Hepatocyte (in vitro differentiated cells): ENCODE data around the gene COP1. TPM values are rescaled to one million over a fixed set of nuclear protein-coding genes. Genes with fewer than 3 reads are reported as not detected.

Experiments used
- DNase-seq: peaks from one replicate; pipeline ENCODE4 v3.0.0-alpha.2; 2016; ENCODE audit warnings: low spot score
- H2AFZ ChIP-seq: fragments of 200-600 bp; sonication (generic); 2 replicates; pipeline ENCODE4 v1.6.0; 2016; ENCODE audit warnings: antibody characterized with exemption, mild to moderate bottlenecking
- H3K27ac ChIP-seq: fragments of 200-600 bp; sonication (generic); 2 replicates; pipeline ENCODE4 v1.5.1; 2016; ENCODE audit warnings: mild to moderate bottlenecking
- H3K27me3 ChIP-seq: fragments of 200-600 bp; sonication (generic); 2 replicates; pipeline ENCODE4 v1.6.1; 2016
- H3K36me3 ChIP-seq: fragments of 200-600 bp; sonication (generic); replicated peaks from 2 replicates; pipeline ENCODE4 v1.5.1; 2016; ENCODE audit warnings: low read depth; ENCODE audit not compliant: insufficient read depth
- H3K4me1 ChIP-seq: fragments of 200-600 bp; sonication (generic); 2 replicates; pipeline ENCODE4 v1.5.1; 2016; ENCODE audit warnings: mild to moderate bottlenecking, moderate library complexity; ENCODE audit not compliant: insufficient read depth
- H3K4me2 ChIP-seq: fragments of 200-600 bp; sonication (generic); 2 replicates; pipeline ENCODE4 v1.6.0; 2016
- H3K4me3 ChIP-seq: fragments of 200-600 bp; sonication (generic); 2 replicates; pipeline ENCODE4 v1.5.1; 2016; ENCODE audit warnings: mild to moderate bottlenecking
- H3K79me2 ChIP-seq: fragments of 200-600 bp; sonication (generic); 2 replicates; pipeline ENCODE4 v1.6.0; 2017; ENCODE audit warnings: mild to moderate bottlenecking
- H3K9me2 ChIP-seq: fragments of 200-600 bp; sonication (generic); replicated peaks from 2 replicates; pipeline ENCODE4 v1.6.0; 2017; ENCODE audit warnings: mild to moderate bottlenecking; ENCODE audit not compliant: insufficient read depth
- H3K9me3 ChIP-seq: fragments of 200-600 bp; sonication (generic); 2 replicates; pipeline ENCODE4 v1.5.1; 2016; ENCODE audit warnings: low read depth, mild to moderate bottlenecking
- H4K20me1 ChIP-seq: fragments of 200-600 bp; sonication (generic); 2 replicates; pipeline ENCODE4 v1.6.0; 2016; ENCODE audit warnings: mild to moderate bottlenecking; ENCODE audit not compliant: insufficient read depth, poor library complexity, severe bottlenecking
- EZH2 ChIP-seq: fragments of 200-600 bp; sonication (generic); IDR thresholded peaks from 2 replicates; pipeline ENCODE4 v1.6.1; 2016; ENCODE audit warnings: antibody characterized with exemption, mild to moderate bottlenecking, borderline replicate concordance
- EZH2phosphoT487 ChIP-seq: fragments of 200-600 bp; sonication (generic); IDR thresholded peaks from one replicate; pipeline ENCODE4 v1.6.1; 2018; ENCODE audit warnings: antibody characterized with exemption, mild to moderate bottlenecking, low read depth, moderate library complexity; ENCODE audit not compliant: unreplicated experiment, severe bottlenecking
- WGBS: methylation state at CpG from one replicate; pipeline ENCODE4 v1.1.6; 2016; ENCODE audit warnings: low lambda C conversion rate; ENCODE audit errors: missing lambda C conversion rate; 5-methylcytosine and 5-hydroxymethylcytosine counted together
- polyA plus RNA-seq: library from polyadenylated mRNA; unstranded; fragments of >200 nt; fragmentation: Nextera tagmentation; extraction: Ambion mirVana; gene quantifications from 2 replicates; pipeline ENCODE4 v1.2.1, GENCODE V29; 2016
- total RNA-seq: library from RNA; depleted of rRNA; stranded (reverse); fragments of >200 nt; gene quantifications from 2 replicates; pipeline ENCODE4 v1.2.3, GENCODE V29; 2014
- TF ChIP-seq, protein P1 (sequence below): fragments of 200-600 bp; sonication (generic); IDR thresholded peaks from 2 replicates; pipeline ENCODE4 v1.5.1; 2016; ENCODE audit warnings: antibody characterized with exemption, mild to moderate bottlenecking; ENCODE audit not compliant: poor library complexity

Gene COP1
- total and polyA plus RNA-seq, 2 experiments from 2014 or later: 63.0 to 65.9 TPM

DNA sequence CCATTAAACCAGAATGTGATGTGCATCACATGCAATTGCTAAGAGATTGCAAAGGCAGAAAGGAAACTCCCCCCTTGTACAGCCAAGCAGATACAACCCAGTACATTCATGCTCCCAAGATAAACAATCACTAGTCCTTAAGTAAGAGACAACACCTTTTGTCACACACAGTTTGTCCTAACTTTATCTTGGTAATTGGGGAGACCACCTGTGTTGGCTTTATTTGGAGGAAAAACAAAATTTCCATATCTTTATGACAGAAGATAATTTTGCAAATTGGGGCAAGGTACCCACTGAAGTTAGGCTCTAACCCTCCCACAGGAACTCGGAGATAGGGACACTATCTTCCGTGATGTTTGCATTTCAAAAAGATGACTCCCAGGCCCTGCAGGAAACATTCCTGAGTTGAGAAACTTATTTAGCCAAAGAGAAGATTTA is 288.7 kb downstream of the COP1 start:
- peaks cover 6% of the 10 kb centered on the region for H3K4me1 ChIP-seq
- TF ChIP-seq, protein P1, sequence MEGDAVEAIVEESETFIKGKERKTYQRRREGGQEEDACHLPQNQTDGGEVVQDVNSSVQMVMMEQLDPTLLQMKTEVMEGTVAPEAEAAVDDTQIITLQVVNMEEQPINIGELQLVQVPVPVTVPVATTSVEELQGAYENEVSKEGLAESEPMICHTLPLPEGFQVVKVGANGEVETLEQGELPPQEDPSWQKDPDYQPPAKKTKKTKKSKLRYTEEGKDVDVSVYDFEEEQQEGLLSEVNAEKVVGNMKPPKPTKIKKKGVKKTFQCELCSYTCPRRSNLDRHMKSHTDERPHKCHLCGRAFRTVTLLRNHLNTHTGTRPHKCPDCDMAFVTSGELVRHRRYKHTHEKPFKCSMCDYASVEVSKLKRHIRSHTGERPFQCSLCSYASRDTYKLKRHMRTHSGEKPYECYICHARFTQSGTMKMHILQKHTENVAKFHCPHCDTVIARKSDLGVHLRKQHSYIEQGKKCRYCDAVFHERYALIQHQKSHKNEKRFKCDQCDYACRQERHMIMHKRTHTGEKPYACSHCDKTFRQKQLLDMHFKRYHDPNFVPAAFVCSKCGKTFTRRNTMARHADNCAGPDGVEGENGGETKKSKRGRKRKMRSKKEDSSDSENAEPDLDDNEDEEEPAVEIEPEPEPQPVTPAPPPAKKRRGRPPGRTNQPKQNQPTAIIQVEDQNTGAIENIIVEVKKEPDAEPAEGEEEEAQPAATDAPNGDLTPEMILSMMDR: no peak
- TF ChIP-seq EZH2 (no peak), EZH2phosphoT487 (no peak)
- H3K27ac ChIP-seq: no peak overlapping the region
- WGBS: 53% methylated on average over 2 of the region's 2 CpGs
- no peaks in the 10 kb centered on the region for H3K27me3 ChIP-seq
- H3K36me3 ChIP-seq: no peaks in the 10 kb centered on the region
- no peak overlapping the region for H3K4me2 ChIP-seq
- H3K4me3 ChIP-seq: no peak overlapping the region
- no peaks in the 10 kb centered on the region for H3K79me2 ChIP-seq
- no peaks in the 10 kb centered on the region for H3K9me3 ChIP-seq
- DNase-seq: no peak
- H3K9me2 ChIP-seq: no peaks in the 10 kb centered on the region
- H4K20me1 ChIP-seq: no peaks in the 10 kb centered on the region
- no peak overlapping the region for H2AFZ ChIP-seq

DNA sequence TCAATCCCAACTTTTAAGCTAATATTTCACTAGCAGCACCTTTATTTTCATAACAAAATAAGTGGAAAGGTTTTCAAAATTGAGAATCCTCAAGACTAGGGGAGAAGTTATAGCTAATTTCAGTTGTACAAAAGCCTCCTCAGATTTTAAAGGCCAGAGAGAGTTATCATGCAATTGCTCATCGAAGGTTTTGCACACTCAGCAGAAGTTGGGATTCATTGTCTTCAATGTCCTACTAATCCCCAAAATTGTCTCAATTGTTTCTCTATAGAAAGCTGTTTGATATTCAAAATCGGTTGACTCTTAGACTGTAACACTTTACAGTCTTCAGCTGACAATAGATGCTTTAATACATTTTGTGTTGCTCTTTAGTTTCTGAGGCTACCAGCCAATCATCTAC is 293.0 kb downstream of the COP1 start:
- Histone ChIP-seq H3K9me3 (peaks cover 12% of the 10 kb centered on the region), H3K9me2 (no peaks in the 10 kb centered on the region), H4K20me1 (no peaks in the 10 kb centered on the region), H3K79me2 (no peaks in the 10 kb centered on the region), H3K4me3 (no peak overlapping the region), H2AFZ (no peak overlapping the region), H3K4me2 (no peak overlapping the region), H3K36me3 (peaks cover 6% of the 10 kb centered on the region), H3K4me1 (no peaks in the 10 kb centered on the region), H3K27me3 (no peaks in the 10 kb centered on the region), H3K27ac (no peak overlapping the region)
- WGBS: 97% methylated on average over 2 of the region's 2 CpGs
- no peak for DNase-seq
- no peak for TF ChIP-seq EZH2phosphoT487
- TF ChIP-seq EZH2: no peak
- TF ChIP-seq, protein P1: no peak

DNA sequence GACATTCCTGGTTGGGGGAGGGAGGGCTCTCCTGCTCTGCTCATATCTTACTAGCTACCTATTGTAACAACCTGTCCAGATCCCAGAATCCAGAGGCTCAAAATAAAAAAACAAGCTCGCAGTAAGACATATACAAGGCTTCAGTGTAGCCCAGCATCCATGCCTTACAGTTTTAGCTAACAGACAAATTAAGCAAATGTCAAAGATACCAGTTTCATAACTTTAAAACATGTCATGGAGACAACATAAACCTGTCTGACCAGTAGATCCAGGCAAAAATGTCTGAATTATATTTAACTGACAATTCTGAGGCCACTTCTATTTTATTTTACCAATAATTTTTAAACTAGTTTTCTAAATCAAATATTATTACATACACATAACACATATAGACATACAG is 295.9 kb downstream of the COP1 start:
- Histone ChIP-seq H3K27ac (no peak overlapping the region), H3K4me2 (no peak overlapping the region), H3K27me3 (no peaks in the 10 kb centered on the region), H3K36me3 (peaks cover 13% of the 10 kb centered on the region), H4K20me1 (no peaks in the 10 kb centered on the region), H3K4me3 (no peak overlapping the region), H3K9me2 (no peaks in the 10 kb centered on the region), H3K4me1 (no peaks in the 10 kb centered on the region), H3K9me3 (peaks cover 12% of the 10 kb centered on the region), H3K79me2 (no peaks in the 10 kb centered on the region), H2AFZ (no peak overlapping the region)
- 93% methylated on average over 1 of the region's 1 CpG for WGBS
- no peak for DNase-seq
- TF ChIP-seq EZH2: no peak
- TF ChIP-seq, protein P1: no peak
- no peak for TF ChIP-seq EZH2phosphoT487

DNA sequence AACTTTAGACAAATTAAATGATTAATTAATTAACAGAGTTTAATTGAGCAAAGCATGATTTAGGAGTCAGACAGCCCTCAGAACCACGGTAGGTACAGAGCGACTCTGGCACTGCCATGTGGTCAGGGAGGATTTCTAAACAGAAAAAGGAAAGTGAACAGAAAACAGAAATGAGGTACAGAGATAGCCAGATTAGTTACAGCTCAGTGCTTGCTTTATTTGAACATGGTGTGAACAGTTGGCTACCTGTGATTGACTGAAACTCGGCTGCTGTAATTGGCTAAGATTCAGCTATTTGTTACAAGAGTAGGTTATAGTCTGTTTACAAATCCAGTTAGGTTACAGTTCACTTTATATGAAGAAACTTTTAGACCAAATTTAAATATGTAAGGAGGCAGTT is 300.7 kb downstream of the COP1 start:
- Histone ChIP-seq H3K27me3 (no peaks in the 10 kb centered on the region), H3K79me2 (no peaks in the 10 kb centered on the region), H3K4me3 (no peak overlapping the region), H2AFZ (no peak overlapping the region), H3K4me2 (no peak overlapping the region), H3K36me3 (peaks cover 7% of the 10 kb centered on the region), H3K9me2 (no peaks in the 10 kb centered on the region), H4K20me1 (no peaks in the 10 kb centered on the region), H3K9me3 (peaks cover 12% of the 10 kb centered on the region), H3K27ac (no peak overlapping the region), H3K4me1 (no peaks in the 10 kb centered on the region)
- TF ChIP-seq EZH2phosphoT487: no peak
- no peak for TF ChIP-seq EZH2
- TF ChIP-seq, protein P1: no peak
- DNase-seq: no peak
- WGBS: 87% methylated on average over 3 of the region's 3 CpGs
